Measurements from ENCODE around the gene CSRP2.

DNA sequence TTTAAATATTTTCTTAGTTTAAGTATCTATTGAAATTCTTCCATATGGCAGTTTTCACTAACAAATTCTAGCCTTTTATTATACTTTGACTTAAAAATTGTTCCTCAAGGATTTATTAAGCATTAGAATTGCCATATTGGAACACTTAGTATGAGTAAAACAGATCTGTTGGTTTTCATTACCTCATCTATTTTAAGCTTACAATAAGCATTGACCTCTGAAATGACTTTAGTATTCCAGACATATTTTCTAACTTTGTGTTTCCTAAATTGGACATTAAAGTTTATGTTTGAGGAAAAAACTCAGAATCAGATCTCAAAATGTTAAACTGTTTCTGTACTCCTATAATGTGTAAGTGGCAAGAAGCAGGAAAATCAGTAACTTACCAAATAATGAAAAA, 48.4 kb downstream of the CSRP2 start:
- TF ChIP-seq, protein P1, sequence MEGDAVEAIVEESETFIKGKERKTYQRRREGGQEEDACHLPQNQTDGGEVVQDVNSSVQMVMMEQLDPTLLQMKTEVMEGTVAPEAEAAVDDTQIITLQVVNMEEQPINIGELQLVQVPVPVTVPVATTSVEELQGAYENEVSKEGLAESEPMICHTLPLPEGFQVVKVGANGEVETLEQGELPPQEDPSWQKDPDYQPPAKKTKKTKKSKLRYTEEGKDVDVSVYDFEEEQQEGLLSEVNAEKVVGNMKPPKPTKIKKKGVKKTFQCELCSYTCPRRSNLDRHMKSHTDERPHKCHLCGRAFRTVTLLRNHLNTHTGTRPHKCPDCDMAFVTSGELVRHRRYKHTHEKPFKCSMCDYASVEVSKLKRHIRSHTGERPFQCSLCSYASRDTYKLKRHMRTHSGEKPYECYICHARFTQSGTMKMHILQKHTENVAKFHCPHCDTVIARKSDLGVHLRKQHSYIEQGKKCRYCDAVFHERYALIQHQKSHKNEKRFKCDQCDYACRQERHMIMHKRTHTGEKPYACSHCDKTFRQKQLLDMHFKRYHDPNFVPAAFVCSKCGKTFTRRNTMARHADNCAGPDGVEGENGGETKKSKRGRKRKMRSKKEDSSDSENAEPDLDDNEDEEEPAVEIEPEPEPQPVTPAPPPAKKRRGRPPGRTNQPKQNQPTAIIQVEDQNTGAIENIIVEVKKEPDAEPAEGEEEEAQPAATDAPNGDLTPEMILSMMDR (IDR thresholded peaks at IDR 0.05; ENCODE audit: insufficient read depth, low read length, poor library complexity, severe bottlenecking), result no peak
- TF ChIP-seq EZH2phosphoT487 (conservative IDR thresholded peaks at IDR 0.05; ENCODE audit: low read length), result no peak
